ENCODE results near the gene TAF8.
A peak's percentile ranks its signal among the peaks of the same experiment; 100 is the strongest.
"Not testable (repeated sequence)": the region's sequence is repeated elsewhere in the genome, so short reads cannot be mapped to it uniquely, and the experiment has no call there.

Gene TAF8, protein sequence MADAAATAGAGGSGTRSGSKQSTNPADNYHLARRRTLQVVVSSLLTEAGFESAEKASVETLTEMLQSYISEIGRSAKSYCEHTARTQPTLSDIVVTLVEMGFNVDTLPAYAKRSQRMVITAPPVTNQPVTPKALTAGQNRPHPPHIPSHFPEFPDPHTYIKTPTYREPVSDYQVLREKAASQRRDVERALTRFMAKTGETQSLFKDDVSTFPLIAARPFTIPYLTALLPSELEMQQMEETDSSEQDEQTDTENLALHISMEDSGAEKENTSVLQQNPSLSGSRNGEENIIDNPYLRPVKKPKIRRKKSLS

DNA sequence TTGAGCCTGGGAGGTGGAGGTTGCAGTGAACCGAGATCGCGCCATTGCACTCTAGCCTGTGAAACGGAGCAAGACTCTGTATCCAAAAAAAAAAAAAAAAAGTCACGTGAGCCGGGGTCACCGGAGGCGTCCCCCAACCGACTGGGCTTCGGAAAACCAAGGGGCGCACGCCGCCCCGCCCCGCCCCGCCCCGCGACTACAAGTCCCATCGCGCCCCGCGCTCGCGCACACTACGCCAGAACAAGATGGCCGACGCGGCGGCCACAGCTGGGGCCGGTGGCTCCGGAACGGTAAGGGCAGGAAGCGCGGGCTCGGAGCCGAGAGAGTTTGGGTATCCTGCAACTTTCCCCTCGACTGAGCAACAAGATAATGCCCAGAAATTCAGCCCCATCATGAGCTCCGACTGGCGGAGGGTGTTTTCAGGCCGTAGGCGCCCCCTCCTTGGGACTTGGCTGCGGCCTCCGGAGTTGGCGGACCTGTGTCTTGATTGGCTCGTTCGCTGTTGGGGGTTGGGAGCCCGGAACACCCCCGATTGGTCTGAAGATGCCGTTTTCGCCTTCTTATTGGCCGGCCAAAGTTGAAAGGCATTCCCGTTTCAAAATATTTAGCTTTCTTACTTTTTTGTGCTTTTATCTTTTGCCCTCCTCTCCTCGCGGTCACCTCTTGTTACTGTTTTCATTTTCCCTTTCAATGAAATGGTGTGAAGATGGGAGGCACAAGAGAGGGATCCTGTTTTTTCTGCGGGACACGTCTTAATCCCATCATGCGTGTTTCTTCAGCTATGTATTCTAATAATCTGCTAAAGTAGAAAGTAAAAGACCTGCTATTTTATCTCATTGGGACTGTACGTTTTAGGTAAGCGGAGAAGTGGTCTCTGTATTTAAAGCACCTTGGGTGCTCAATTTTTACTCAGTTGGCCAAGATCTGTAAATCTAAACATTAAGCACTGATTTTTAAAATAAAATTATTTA lies at the start of gene TAF8:
Gene TAF8, plus strand, starts transcription at position 228 of the 971 bp plus-strand sequence. Its CDS starts 18 bp downstream, at position 246.
- peak; percentile 82 for DNase-seq (ENCODE audit: low read depth)

DNA sequence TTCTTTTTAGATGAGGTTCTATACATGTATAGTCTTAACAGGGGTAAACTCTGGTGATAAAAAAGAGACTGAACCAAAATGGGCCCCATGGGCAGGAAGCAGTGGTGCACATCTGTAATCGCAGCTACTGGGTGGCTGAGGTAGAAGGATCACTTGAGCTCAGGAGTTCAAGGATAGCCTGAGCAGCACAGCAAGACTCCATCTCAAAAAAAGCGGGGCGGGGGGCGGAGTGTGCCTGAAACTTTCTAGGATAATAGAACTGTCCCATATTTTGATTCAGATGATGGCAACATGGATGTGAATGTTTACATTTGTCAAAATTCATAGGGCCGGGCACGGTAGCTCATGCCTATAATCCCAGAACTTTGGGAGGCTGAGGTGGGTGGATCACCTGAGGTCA lies 48.8 kb upstream of the TAF8 start:
- DNase-seq (ENCODE audit: low read depth) = no peak

DNA sequence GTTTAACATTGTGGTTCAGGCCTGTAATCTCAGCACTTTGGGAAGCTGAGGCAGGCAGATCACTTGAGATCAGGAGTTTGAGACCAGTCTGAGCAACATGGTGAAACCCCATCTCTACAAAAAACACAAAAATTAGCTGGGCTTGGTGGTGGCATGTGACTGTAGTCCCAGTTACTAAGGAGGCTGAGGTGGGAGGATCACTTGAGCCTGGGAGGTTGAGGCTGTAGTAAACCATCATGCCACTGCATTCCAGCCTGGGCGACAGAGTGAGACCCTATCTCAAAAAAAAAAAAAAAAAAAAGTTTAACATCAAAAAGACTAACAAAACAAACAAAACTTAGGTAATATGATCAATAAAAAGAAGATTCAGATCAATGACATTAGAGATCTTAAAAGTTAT lies 46.7 kb upstream of the TAF8 start:
- not testable (repeated sequence) for DNase-seq (ENCODE audit: low read depth)

DNA sequence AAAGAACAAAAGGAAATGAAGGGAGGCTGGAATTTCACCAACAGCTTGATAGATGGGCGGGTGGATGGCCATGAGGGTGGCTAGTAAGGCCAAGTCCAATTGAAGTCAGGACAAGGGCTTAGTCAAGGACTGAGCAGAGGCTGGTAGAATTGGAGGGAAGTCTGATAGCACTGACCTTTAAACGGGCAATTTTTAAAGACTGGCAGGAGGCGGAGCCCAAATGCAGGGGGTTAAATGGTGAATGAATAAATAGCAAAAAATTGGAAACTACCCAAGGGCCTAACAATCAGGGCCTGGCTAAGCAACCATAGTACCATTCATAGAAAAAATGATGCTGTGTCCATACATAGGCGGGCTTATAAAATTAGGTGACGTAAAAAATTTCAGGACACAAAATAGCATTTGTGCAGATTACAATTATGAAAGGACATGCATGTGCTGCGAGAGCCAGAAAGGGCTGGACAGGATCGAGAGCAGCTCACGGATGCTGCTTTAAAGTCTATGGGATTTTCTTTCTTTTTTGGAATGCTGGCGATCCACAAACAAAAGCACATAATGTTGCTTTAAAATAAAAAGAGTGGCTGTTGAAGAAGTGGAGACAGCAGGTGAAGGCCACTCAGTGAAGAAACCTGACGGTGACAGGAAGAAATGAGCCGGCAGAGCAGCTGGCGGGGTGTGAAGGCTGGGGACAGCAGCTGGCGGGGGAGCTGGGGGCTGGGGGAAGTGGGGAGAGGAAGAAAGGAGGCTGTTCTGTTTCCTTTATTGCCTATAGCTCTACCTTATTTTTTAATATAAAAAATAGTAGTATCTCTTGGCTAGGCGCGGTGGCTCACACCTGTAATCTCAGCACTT lies 42.8 kb upstream of the TAF8 start:
- peak; percentile 32 for DNase-seq (ENCODE audit: low read depth)

DNA sequence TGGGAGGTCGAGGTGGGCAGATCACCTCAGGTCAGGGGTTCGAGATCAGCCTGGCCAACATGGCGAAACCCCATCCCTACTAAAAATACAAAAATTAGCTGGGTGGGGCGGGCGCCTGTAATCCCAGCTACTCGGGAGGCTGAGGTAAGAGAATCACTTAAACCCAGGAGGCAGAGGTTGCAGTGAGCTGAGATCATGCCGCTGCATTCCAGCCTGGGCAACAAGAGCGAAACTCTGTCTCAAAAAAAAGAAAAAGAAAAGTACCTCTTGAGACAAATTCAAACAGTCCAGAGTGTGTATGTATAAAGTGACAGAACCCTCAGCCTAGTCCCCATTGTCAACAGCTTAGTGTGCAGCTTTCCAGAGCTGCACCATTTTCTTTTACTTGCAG lies 42.2 kb upstream of the TAF8 start:
- DNase-seq (ENCODE audit: low read depth) = not testable (repeated sequence)

DNA sequence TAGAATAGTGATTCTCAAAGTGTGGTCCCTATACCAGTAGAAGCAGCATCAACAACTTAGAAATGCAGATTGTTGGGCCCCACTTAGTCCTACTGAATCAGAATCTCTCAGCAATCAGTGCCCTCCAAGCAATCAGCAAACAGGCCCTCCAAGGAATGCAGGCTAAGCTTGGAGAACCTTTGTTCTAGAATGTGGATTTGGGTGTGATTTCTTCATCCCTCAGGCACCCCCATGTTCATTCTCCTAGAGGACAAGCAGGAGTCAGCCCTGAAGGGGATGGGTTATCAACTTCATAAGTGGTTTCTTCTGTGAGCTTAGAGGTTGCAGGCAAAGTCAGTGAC lies 40.5 kb upstream of the TAF8 start:
- no peak for DNase-seq (ENCODE audit: low read depth)

DNA sequence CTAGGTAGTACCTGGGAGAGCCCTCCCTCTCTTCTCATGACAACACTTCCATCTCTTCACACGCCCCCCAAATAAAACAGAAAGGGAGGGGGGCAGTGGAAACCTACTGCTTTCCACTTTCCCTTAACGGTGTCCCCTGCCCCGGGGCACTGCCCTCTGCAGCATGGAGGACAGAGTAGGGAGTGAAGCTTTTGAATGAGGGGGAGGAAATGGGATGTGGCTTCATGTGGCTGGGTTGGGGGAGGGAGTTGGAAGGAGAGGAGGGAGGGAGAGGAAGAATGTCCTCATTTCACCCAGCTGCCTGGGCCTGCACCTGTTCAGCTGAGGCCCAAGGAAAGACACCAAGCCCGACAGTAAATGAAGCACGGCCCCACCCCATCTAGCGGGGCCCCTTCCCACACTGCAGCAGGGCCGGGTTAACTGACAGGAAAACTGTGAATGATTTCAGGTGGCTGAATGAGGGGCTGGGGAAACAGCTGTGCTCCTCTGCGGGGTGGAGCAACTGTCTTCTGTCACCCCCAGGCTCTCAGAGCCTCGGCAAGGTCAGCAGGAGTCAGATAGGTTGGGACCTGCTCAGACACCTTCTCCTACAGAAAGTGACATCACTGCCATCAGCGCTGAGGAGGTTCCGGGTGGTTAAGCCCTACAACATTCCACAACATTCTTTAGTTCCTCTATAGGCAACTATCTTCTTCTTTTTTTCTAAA lies 40.0 kb upstream of the TAF8 start:
- no peak for DNase-seq (ENCODE audit: low read depth)

DNA sequence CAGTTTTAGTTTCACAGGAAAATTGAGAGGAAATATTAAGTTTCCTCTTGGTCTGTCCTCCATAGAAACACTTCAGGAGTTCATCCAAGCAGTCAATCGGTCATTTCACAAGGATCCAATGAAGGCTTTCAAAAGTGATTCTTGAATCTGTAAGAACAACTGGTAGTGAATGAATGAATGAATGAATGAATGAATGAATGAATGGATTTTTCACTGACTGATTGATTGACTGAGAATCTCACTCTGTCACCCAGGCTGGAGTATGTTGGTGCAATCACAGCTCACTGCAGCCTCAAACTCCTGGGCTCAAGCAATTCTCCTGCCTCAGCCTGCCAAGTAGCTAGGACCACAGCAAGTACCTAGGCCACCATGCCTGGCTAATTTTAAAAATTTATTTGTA lies 39.4 kb upstream of the TAF8 start:
- no peak for DNase-seq (ENCODE audit: low read depth)

DNA sequence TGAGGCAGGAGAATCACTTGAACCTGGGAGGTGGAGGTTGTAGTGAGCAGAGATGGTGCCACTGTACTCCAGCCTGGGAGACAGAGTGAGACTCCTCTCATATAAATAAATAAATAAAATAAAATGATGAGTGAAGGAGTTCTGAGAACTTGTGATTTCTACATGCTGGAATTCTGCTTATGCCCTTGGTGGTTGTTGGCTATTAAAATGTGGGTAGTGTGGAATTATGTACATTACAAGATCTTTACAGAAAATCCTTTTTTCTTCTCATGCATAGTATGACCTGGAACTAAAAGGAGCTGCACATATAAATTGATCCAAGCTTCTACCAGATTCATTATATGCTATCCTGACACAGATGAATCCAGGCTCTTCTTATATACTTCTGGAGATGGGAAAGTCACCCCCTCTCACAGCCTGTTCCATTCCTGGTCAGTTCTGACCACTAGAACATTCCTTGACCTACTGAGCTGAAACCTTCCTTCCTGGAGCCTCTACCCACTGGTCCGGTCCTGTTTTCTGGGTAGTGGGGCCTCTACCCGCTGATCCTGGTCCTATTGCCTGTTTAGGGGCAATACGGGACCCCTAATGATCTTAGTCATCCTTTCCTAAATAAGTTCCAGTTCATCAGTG lies 37.7 kb upstream of the TAF8 start:
- DNase-seq (ENCODE audit: low read depth) = no peak

DNA sequence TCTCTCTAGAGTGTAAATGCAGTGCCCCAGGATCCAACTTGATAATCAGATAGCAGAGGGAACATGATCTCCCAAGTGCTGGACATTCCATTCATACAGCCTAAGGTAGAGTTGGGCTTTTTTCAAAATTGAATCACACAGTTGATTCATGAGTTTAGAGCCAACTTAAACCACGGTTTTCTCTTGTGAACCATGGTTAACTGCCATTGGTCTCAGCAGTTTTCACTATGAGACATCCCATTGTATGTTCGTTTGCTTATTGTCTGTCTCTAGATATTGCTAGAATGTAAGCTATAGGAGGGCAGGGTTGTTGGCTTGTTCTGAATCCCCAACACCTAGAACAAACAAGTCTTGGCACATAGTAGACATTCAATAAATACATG lies 37.2 kb upstream of the TAF8 start:
- no peak for DNase-seq (ENCODE audit: low read depth)

DNA sequence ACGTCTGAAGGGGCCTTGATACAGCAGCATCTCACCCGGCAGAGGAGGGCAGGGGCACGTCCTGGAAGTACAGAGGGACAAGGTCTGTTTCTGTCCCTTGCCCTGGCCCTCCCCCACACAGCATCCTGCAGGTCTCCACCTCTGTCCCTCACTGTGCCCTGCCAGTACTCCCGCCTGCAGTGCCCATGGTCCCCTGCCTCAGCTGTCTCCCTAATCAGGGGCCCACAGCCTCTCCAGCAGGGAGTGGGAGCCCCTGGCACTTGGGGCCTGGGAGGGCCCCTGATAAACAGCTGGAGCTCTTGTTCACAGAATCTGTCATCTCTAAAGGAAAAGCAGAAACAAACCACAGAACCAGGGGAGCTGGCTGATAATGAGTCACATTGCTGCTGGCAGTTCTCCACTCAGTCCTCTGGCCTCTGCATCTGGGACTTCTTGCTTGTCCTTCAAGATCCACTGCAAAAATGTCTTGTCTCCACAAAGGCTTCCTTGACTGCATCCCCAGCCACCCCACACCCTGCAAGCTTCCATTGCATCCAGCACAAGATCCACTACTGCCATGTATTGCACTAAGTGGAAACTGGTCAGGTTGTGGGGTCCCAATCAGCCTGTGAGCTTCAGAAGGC lies 33.2 kb upstream of the TAF8 start:
- no peak for DNase-seq (ENCODE audit: low read depth)

DNA sequence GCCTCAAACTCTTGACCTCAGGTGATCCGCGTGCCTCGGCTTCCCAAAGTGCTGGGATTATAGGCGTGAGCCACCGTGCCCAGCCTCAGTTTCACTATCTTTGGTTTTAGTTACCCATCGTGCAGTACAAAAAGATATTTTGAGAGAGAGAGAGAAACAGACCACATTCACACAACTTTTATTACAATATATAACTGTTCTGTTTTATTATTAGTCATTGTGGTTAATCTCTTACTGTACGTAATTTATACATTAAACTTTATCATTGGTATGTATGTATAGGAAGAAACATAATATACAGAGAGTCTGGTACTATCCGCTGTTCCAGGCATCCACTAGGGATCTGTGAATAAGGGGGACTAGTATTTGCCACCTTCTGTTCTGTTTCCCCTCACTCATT lies 29.4 kb upstream of the TAF8 start:
- no peak for DNase-seq (ENCODE audit: low read depth)

DNA sequence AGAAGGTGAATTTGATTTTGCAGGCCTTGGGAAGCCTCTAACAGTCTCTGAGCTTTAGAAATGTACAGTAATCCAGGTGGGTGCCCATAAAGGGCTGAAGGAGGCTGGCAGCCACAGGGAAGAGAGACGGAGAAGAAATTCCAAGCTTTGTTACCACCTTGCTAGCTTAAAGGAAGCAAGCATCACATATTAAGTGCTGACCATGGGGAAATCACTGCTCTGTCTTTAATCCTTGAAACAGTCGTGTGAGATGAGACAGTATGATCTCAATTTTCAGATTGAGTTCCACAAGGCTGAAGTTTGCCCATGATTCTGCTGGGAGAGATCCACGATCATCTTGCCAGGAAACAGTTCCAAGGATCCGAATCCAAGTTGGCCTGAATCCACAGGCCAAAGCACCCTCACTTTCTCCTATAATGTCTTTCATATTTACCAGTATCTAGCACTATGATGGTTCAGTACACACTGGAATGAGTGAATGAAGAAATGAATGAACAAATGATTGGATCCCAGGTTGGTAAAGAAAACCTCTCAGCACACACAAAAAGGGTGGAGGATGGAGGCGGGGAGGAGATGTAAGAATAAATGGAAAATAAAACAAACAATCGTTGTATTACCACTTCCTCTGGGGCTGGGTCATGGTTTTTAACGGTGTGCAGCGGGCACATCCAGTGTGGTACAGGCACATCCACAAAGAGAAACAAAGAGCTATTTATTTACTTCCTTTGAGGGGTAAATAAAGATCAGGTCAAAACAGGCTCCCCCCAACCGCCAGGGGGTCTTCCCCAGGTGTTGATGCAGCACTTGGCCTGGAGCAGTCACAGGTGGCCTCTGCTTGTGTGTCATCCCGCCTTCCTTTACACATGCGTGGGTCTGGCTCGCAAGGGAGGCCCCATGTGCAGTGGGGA lies 28.2 kb upstream of the TAF8 start:
- DNase-seq (ENCODE audit: low read depth) = peak; percentile 56

DNA sequence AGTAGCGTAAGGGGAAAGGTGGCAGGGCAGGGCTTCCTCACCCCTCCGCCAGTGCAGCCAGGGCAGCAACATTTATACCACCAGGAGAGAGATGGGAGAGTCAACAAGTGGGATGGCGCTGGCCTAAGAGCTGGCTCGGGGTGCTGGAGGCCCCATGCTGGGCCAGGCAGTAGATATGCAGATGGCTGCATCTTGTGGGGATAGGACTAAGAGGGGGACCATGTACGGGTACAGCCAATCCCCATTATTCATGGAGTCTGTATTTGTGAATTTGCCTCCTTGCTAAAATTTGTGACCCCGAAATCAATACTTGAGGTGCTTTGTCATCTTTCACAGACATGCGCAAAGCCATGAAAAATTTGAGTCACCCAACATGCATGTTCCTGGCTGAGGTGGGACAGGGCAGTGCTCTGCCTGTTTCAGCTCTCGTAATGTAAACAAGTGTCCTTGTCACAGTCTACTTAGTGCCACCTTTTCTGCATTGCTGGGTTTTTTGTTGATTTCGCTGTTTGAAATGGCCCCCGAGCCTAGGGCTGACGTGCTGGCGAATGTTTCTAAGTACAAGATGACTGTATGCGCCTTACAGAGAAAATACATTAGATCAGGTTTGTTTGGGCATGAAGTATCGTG lies 27.5 kb upstream of the TAF8 start:
- no peak for DNase-seq (ENCODE audit: low read depth)

DNA sequence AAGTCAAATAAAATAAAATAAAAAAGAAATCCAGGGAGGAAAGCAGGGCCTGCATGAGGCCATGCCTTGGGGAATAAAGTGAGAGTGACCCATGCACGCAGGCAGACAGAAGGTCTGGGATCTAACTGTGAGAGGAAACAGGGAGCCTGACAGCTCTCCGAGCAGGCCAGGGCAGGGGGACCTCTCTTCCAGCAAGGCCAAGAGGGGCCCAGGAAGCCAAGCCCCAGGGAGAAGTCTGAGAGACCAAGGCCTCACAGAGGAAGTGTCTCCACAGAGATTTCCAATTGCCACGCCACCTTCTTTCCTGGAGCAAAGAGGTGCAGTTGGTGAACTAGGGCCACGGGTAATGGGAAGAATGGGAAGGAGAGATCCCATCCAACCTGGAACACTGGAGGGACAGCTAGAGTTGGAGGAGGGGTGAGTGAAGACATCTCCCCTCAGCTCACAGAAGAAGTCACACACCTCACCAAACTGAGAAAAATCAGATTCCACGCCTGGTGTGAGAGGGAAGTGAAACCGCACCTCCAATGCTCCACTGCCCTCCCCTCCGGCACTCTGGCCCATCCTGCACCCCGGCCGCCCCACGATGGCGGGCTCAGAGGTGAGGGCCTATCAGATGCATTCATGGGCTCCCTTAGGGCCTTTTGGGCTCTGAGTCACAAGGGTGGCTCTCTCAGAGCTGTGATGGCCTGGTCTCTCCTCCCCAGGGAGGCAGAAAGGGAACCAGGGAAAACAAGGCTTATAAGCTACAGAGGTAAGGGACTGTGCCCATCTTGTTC lies 25.1 kb upstream of the TAF8 start:
- no peak for DNase-seq (ENCODE audit: low read depth)

DNA sequence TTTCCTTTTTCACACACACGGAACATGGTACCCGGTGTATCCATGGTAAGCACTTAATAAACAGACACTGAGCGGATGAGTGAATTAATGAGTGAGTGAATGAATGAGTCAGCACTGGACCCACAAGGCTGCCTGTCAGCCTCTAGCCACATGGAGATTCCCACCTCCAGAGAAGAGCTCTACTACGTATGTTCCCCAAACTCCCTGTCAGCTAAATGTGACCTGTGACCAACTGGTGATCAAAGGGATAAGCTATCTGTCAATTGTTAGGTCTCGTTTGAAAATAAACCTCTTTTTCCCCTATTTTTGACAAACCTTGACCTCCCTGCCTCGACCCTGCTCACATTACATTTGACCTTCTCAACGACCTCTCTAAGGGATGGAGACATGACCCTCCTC lies 24.5 kb upstream of the TAF8 start:
- DNase-seq (ENCODE audit: low read depth) = no peak

DNA sequence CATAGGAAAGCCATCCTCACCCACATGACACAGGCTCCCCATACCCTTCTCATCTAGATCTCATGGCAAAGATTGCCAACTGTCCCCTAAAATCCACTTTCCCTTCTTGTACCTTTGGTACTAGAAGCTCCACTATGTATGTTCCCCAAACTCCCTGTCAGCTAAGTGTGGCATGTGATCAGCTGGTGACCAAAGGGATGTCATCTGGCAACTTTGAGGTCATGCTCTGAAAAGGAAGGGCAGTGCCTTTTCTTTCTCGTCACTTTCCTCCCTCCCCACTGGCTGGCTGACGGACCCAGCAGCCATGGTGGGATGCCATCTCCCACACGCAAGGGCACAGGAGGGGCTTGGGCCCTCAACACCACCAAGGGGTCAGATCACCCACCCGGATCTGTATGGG lies 23.8 kb upstream of the TAF8 start:
- DNase-seq (ENCODE audit: low read depth) = no peak

DNA sequence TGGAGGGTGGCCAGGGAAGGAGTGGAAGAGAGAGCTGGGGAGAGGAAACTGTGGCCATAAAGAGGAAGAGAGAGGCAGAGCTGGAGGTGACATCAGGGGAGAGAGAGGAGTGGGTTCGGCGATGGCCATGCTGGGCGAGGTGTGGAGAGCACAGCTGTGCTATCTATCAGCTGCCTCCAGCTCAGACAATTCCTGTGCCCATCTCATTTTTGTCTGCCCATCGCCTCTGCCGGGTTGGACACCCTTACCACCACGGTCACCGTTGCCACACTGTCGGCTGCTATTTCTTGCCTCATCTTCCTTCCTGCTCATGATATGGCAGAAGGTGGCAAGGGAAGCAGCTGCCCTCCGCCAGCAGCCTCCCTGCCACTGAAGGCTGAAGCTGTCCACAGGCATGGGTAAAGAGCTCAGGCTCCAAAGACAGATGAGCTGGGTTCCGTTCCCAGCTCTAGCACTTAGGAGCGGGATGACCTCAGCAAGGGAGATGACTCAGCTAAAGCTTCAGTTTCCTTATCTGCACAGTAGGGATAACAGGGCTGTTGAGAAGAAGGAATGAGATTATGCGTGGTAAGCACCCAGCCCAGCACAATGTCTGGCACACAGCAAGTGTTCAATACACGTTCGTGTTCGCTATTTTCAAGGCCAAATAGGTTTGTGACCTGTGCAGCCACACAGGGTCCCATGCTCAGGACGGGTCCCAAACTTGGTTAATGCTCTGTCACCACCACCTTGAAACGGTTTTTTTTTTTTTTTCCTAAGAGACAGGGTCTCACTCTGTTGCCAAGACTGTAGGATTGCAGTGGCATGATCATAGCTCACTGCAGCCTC lies 21.9 kb upstream of the TAF8 start:
- DNase-seq (ENCODE audit: low read depth) = no peak

Data from stimulated activated CD4-positive, alpha-beta T cell treated with anti-CD3 and anti-CD28 coated beads, Interleukin-2, amount 100 ng/mL, for 4 hours (primary cell).